Right lobe of liver (tissue), 6 donors: ENCODE results near the gene RFX3. TPM values are rescaled to one million over a fixed set of nuclear protein-coding genes. Genes with fewer than 3 reads are reported as not detected.

Source experiments
- ATAC-seq, 4 donors: fragments of 200-7000 bp; cut with Tn5 transposase; one replicate each; pipeline ENCODE4 v1.9.1; 2020; ENCODE audit warnings: mild to moderate bottlenecking in 4 of 4, moderate library complexity in 4 of 4
- DNase-seq, 3 donors: peaks; one replicate each; pipeline ENCODE4 v3.0.0-alpha.2; 2020
- H3K27ac ChIP-seq, 3 donors: fragments of 200-600 bp; one replicate each; pipeline ENCODE4 v1.8.0; 2022
- H3K27me3 ChIP-seq, 2 donors: fragments of 200-600 bp; one replicate each; pipeline ENCODE4 v1.8.0; 2022
- H3K36me3 ChIP-seq, 4 donors: fragments of 200-600 bp; sonication (generic) in 1 of 4; one replicate each; pipeline versions ENCODE4 v1.5.1 to v1.8.0; 2017 to 2022; ENCODE audit warnings: control low read depth in 1 of 4
- H3K4me1 ChIP-seq, 4 donors: fragments of 200-600 bp; sonication (generic) in 1 of 4; one replicate each; pipeline versions ENCODE4 v1.5.1 to v1.8.0; 2017 to 2022; ENCODE audit warnings: control low read depth in 1 of 4
- H3K4me3 ChIP-seq, 3 donors: fragments of 200-600 bp; one replicate each; pipeline ENCODE4 v1.8.0; 2022
- H3K9me3 ChIP-seq, 4 donors: fragments of 200-600 bp; sonication (generic) in 1 of 4; one replicate each; pipeline versions ENCODE4 v1.5.1 to v1.8.0; 2017 to 2022; ENCODE audit warnings: control low read depth in 1 of 4
- POLR2A ChIP-seq: fragments of 450-650 bp; IDR thresholded peaks from one replicate; pipeline ENCODE4 v1.6.1; 2017; ENCODE audit warnings: antibody characterized with exemption, mild to moderate bottlenecking
- WGBS: methylation state at CpG from one replicate; pipeline ENCODE4 v1.1.6; 2018; ENCODE audit warnings: low coverage, low lambda C conversion rate; ENCODE audit not compliant: insufficient coverage; ENCODE audit errors: missing lambda C conversion rate; 5-methylcytosine and 5-hydroxymethylcytosine counted together
- intact Hi-C, 2 donors: fragments of 100-400 bp; cut with DNase I; formaldehyde crosslinking; loops; one replicate each; pipeline versions ENCODE4 v1.11.2 to v1.14.1; 2022
- total RNA-seq, 6 experiments: library from RNA; depleted of rRNA in 2 of 6; stranded (reverse); fragments of >200 nt in 2 of 6; fragmentation: NEBNext Ultra II Directional in 3 of 6; extraction: Animal tissue kit (Norgen Biotek cat#: 25700) in 3 of 6; gene quantifications; one replicate each; pipeline versions ENCODE4 v1.1.0 to v1.2.4, GENCODE V29; 2016 to 2023
- TF ChIP-seq, protein P1 (sequence below), 4 donors: fragments of 200-600 bp in 3 of 4; fragments of 450-650 bp in 1 of 4; IDR thresholded peaks; one replicate each; pipeline versions ENCODE4 v1.5.1 to v1.8.0; 2016 to 2022; ENCODE audit warnings: antibody characterized with exemption in 4 of 4, mild to moderate bottlenecking in 2 of 4
- donor health status: DM: no; HTN: yes; CAD: no.
- donor health status: DM: no; HTN: no; CAD: no.
- donor health status: DM: no; HTN: no; CAD: no.
- donor health status: DM: no; HTN: yes; CAD: no.
- donor health status: DM: no; HTN: yes; CAD: no.

The RFX3 gene
- total RNA-seq, 6 experiments from 2014 or later = 1.4 to 2.5 (median 1.8) TPM

DNA sequence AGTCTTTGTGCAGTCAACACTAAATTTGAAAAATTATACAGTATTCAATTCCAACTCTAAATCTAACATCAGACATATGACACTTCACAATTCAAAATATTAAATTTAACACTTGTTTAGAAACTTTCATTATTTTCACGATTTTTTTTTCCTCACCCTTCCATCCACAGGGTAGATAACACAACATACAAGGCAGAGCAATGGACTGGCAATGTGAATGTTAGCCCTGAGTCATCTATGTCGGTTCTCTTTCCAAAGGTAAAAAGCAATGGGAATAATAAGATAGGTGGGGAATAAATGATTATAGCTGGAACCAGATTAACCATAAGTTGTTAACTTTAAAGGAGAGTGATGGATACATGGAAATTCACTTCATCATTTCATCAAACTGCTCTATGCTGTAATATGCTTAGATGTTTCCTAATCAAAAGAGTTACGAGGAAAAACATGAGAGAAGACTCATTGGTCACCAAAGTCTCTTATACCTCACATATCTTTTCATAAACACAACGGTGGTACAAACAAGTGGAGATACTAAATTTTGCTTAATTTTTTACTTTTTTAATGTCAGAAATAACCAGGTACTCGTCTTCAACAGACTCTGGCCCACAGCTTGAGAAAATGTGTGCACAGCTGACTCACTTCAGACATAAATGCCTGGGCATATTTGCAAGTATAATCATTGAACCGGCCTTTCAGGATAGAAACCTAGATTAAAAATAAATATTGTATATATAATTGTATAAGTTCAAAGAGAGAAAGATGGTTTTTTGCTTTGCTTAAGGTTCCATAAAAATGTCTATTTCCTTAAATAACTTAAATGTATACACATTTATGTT is 23.0 kb downstream of the RFX3 start:
- no peaks in the 10 kb centered on the region for H3K27me3 ChIP-seq
- no peaks in the 10 kb centered on the region for H3K36me3 ChIP-seq
- H3K27ac ChIP-seq = no peak overlapping the region
- H3K9me3 ChIP-seq = no peaks in the 10 kb centered on the region
- TF ChIP-seq, protein P1, sequence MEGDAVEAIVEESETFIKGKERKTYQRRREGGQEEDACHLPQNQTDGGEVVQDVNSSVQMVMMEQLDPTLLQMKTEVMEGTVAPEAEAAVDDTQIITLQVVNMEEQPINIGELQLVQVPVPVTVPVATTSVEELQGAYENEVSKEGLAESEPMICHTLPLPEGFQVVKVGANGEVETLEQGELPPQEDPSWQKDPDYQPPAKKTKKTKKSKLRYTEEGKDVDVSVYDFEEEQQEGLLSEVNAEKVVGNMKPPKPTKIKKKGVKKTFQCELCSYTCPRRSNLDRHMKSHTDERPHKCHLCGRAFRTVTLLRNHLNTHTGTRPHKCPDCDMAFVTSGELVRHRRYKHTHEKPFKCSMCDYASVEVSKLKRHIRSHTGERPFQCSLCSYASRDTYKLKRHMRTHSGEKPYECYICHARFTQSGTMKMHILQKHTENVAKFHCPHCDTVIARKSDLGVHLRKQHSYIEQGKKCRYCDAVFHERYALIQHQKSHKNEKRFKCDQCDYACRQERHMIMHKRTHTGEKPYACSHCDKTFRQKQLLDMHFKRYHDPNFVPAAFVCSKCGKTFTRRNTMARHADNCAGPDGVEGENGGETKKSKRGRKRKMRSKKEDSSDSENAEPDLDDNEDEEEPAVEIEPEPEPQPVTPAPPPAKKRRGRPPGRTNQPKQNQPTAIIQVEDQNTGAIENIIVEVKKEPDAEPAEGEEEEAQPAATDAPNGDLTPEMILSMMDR (IDR thresholded peaks at IDR 0.05) = no peak
- no peak for TF ChIP-seq POLR2A
- no peaks in the 10 kb centered on the region for H3K4me1 ChIP-seq
- DNase-seq = no peak
- intact Hi-C loops = no loop called here
- ATAC-seq = no peak
- WGBS = 83% methylated on average over 6 of the region's 6 CpGs
- H3K4me3 ChIP-seq = no peak overlapping the region

- Histone ChIP-seq H3K27me3 (no peaks in the 10 kb centered on the region), H3K36me3 (no peaks in the 10 kb centered on the region), H3K4me1 (no peaks in the 10 kb centered on the region), H3K4me3 (no peak overlapping the region), H3K9me3 (no peaks in the 10 kb centered on the region), H3K27ac (no peak overlapping the region)
- intact Hi-C loops = no loop called here
- no peak for ATAC-seq
- 93% methylated on average over 4 of the region's 4 CpGs for WGBS
- no peak for TF ChIP-seq POLR2A
- TF ChIP-seq, protein P1 (IDR thresholded peaks at IDR 0.05) = no peak
- no peak for DNase-seq
Measured at GRCh38 chr9:3500044-3500443, 25.8 kb downstream of the RFX3 start.

DNA sequence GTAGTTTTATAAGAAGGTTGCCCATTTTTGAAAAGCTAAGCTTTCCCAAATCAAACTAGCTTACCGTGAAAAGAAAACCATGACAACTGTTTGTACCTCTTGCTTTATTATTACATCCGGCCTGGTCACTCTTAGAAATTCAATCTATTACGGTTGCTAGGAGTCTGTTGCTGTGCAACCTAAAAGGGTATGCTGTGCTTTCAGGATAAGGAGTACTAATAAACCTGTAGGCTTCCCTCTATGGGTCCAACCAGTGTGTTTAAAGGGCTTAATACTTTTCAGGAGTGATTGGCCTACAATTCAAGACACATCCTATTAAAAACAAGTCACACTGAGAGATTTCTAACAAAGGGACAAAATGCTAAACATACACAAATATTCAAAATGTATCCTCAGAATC is 27.1 kb downstream of the RFX3 start:
- ATAC-seq = no peak
- Histone ChIP-seq H3K4me1 (no peaks in the 10 kb centered on the region), H3K27ac (no peak overlapping the region), H3K36me3 (no peaks in the 10 kb centered on the region), H3K27me3 (no peaks in the 10 kb centered on the region), H3K9me3 (no peaks in the 10 kb centered on the region), H3K4me3 (no peak overlapping the region)
- WGBS = 79% methylated on average over 3 of the region's 3 CpGs
- intact Hi-C loops = no loop called here
- no peak for TF ChIP-seq POLR2A
- TF ChIP-seq, protein P1 (IDR thresholded peaks at IDR 0.05) = no peak
- no peak for DNase-seq

DNA sequence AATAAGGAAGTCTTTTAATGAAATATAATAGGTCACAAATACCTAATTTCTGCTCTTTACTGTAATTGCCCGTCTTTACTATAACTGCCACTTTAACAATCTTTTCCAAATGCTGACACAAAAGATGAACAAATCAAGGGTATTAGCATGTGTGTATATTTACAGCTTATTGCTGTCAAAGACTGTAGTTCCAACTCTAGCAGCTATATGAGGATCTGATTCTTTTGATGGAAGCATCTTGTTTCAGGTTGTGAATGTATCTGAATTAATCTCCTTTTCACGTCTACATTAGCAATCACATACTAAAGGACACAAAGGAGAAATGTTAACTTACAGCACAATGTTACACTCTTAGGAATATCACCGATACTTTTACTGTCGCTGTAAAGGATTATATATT is 27.9 kb downstream of the RFX3 start:
- Histone ChIP-seq H3K36me3 (no peaks in the 10 kb centered on the region), H3K4me1 (no peaks in the 10 kb centered on the region), H3K4me3 (no peak overlapping the region), H3K27me3 (no peaks in the 10 kb centered on the region), H3K27ac (no peak overlapping the region), H3K9me3 (no peaks in the 10 kb centered on the region)
- DNase-seq = no peak
- intact Hi-C loops = no loop called here
- ATAC-seq = no peak
- TF ChIP-seq, protein P1 (IDR thresholded peaks at IDR 0.05) = no peak
- no peak for TF ChIP-seq POLR2A
- WGBS = 89% methylated on average over 4 of the region's 4 CpGs
